Measurements from ENCODE around the gene APOD.

DNA sequence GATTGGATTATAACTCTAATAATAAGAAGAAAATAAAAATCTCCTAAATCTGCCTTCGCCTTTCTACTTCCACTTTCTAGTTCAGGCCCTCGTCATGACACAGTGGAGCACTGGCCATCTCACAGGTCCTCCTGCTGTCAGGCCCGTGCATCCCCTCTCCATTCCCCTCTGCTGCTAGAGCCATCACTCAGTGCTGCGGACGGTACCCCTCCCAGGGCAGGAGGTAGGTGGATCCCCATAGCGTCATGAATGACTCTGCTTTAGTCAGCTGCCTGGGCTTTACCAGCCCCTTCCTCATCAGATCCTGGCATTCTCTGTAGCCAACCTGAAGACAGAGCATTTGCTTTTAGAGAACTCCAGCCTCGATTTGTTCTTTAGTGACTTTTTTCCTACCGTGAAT is 28.6 kb downstream of the APOD start:
- TF ChIP-seq POLR2A (IDR thresholded peaks at IDR 0.05) = no peak
- TF ChIP-seq, protein P1, sequence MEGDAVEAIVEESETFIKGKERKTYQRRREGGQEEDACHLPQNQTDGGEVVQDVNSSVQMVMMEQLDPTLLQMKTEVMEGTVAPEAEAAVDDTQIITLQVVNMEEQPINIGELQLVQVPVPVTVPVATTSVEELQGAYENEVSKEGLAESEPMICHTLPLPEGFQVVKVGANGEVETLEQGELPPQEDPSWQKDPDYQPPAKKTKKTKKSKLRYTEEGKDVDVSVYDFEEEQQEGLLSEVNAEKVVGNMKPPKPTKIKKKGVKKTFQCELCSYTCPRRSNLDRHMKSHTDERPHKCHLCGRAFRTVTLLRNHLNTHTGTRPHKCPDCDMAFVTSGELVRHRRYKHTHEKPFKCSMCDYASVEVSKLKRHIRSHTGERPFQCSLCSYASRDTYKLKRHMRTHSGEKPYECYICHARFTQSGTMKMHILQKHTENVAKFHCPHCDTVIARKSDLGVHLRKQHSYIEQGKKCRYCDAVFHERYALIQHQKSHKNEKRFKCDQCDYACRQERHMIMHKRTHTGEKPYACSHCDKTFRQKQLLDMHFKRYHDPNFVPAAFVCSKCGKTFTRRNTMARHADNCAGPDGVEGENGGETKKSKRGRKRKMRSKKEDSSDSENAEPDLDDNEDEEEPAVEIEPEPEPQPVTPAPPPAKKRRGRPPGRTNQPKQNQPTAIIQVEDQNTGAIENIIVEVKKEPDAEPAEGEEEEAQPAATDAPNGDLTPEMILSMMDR (IDR thresholded peaks at IDR 0.05) = no peak
